GM19025 (cell line): ENCODE data around the gene PIEZO1.
"Not testable (repeated sequence)": the region's sequence is repeated elsewhere in the genome, so short reads cannot be mapped to it uniquely, and the experiment has no call there.

Experiments
- ATAC-seq: cut with Tn5 transposase; IDR thresholded peaks from one replicate; pipeline ENCODE4 v1.9.1; 2021; ENCODE audit warnings: mild to moderate bottlenecking, low read depth, moderate library complexity; ENCODE audit not compliant: unreplicated experiment

PIEZO1 gene

GRCh38 chr16:88785106-88785924 lies at the start of gene PIEZO1:
Gene PIEZO1 (minus strand): TSS chr16:88785220. CDS start chr16:88784964, 256 bp downstream.
- no peak for ATAC-seq

- ATAC-seq, result no peak
Measured at GRCh38 chr16:88834670-88835069, 49.6 kb upstream of the PIEZO1 start.

- no peak for ATAC-seq
Measured at GRCh38 chr16:88833086-88833485, 48.1 kb upstream of the PIEZO1 start.

- ATAC-seq, result no peak
Measured at GRCh38 chr16:88831838-88832237, 46.8 kb upstream of the PIEZO1 start.

GRCh38 chr16:88830783-88831182 lies 45.8 kb upstream of the PIEZO1 start:
- ATAC-seq, result no peak

GRCh38 chr16:88830258-88830657 lies 45.2 kb upstream of the PIEZO1 start:
- ATAC-seq, result no peak

GRCh38 chr16:88828711-88829110 lies 43.7 kb upstream of the PIEZO1 start:
- ATAC-seq, result no peak

GRCh38 chr16:88827727-88828126 lies 42.7 kb upstream of the PIEZO1 start:
- ATAC-seq, result no peak

GRCh38 chr16:88826070-88826840 lies 41.2 kb upstream of the PIEZO1 start:
- no peak for ATAC-seq

- ATAC-seq, result no peak
Measured at GRCh38 chr16:88825146-88825545, 40.1 kb upstream of the PIEZO1 start.

- no peak for ATAC-seq
Measured at GRCh38 chr16:88824256-88825077, 39.4 kb upstream of the PIEZO1 start.

GRCh38 chr16:88823646-88824045 lies 38.6 kb upstream of the PIEZO1 start:
- ATAC-seq, result not testable (repeated sequence)

GRCh38 chr16:88822281-88823040 lies 37.4 kb upstream of the PIEZO1 start:
- no peak for ATAC-seq

GRCh38 chr16:88821168-88821850 lies 36.3 kb upstream of the PIEZO1 start:
- ATAC-seq, result no peak

- ATAC-seq, result no peak
Measured at GRCh38 chr16:88820385-88821025, 35.5 kb upstream of the PIEZO1 start.

GRCh38 chr16:88819126-88819525 lies 34.1 kb upstream of the PIEZO1 start:
- ATAC-seq, result no peak

GRCh38 chr16:88818575-88818874 lies 33.5 kb upstream of the PIEZO1 start:
- ATAC-seq, result no peak

GRCh38 chr16:88817785-88818574 lies 33.0 kb upstream of the PIEZO1 start:
- no peak for ATAC-seq
